AG04449 (cell line): ENCODE measurements around the gene DUSP6.
A peak's percentile ranks its signal among the peaks of the same experiment; 100 is the strongest.

ENCODE experiments used
- CTCF ChIA-PET: fragments of 350-600 bp; formaldehyde crosslinking; extraction: SDS; loops from one replicate; lab custom pipeline; 2021; ENCODE audit warnings: antibody characterized with exemption; lab: Yijun Ruan, JAX
- POLR2A ChIA-PET: fragments of 400-600, 350-600 bp; formaldehyde crosslinking; extraction: SDS; loops from one replicate; lab custom pipeline; 2020; ENCODE audit warnings: antibody characterized with exemption, inconsistent platforms; lab: Yijun Ruan, JAX
- DNase-seq: peaks from one replicate; pipeline ENCODE4 v3.0.0-alpha.2; 2010; ENCODE audit warnings: low read depth, low spot score
- H3K4me3 ChIP-seq: 2 replicates; pipeline ENCODE4 v1.5.1; 2011; ENCODE audit warnings: low read depth, mild to moderate bottlenecking, control low read depth, low read length
- TF ChIP-seq, protein P1 (sequence below): IDR thresholded peaks from one replicate; pipeline ENCODE4 v1.5.1; 2011; ENCODE audit warnings: mild to moderate bottlenecking, moderate library complexity, low read length, control low read depth, inconsistent platforms; ENCODE audit not compliant: insufficient read depth; ENCODE audit errors: missing control alignments

Gene DUSP6

DNA sequence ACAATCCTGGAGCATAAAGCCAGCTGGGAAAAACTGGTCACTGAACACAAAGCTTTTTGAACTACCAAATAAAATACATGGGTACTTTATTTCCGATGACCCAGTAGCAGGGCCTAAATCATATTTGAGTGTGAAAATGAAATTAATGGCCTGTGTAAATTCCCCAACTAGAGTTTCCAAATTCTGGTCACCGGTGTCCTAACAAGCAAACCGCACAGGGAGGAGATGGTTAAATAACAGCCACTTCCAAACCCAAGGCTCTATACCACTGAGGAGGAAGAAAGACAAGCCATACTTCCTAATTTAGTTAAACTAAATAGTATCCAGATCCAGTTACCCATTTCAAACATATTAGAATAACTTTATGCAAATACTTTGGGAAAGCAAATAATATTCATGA, 40.1 kb upstream of the DUSP6 start:
- no peak for DNase-seq
- no peak overlapping the region for H3K4me3 ChIP-seq
- ChIA-PET CTCF (no interaction called here), POLR2A (no interaction called here)
- TF ChIP-seq, protein P1, sequence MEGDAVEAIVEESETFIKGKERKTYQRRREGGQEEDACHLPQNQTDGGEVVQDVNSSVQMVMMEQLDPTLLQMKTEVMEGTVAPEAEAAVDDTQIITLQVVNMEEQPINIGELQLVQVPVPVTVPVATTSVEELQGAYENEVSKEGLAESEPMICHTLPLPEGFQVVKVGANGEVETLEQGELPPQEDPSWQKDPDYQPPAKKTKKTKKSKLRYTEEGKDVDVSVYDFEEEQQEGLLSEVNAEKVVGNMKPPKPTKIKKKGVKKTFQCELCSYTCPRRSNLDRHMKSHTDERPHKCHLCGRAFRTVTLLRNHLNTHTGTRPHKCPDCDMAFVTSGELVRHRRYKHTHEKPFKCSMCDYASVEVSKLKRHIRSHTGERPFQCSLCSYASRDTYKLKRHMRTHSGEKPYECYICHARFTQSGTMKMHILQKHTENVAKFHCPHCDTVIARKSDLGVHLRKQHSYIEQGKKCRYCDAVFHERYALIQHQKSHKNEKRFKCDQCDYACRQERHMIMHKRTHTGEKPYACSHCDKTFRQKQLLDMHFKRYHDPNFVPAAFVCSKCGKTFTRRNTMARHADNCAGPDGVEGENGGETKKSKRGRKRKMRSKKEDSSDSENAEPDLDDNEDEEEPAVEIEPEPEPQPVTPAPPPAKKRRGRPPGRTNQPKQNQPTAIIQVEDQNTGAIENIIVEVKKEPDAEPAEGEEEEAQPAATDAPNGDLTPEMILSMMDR: no peak

DNA sequence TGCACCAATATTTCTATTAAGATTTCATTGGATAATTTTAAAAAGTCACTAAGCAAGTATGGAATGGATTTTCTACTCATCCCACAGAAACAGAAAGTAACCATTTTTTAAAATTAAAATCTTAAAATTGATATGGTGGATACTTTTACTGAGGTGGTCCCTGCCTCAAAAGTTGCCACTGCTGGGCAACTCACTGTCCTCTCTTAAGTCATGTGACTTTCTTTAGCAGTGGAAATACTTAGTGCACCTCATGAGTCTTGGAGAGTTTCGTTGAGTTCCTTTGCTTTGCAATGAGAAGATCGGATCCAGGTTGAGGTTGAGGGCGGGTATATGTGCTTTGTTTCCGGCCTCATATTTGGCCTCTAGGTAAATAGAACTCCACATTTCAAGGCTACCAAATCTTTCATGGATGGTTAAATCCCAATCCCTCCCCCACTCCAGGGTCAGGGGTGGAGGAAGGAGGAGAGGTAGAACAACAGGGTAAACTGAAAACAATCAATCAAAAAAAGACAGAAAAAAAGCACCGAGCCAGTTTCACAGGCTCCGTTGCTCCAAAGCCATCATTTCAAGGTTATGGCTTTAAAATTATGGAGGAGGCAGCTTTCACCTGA, 39.5 kb upstream of the DUSP6 start:
- POLR2A ChIA-PET: no interaction called here

DNA sequence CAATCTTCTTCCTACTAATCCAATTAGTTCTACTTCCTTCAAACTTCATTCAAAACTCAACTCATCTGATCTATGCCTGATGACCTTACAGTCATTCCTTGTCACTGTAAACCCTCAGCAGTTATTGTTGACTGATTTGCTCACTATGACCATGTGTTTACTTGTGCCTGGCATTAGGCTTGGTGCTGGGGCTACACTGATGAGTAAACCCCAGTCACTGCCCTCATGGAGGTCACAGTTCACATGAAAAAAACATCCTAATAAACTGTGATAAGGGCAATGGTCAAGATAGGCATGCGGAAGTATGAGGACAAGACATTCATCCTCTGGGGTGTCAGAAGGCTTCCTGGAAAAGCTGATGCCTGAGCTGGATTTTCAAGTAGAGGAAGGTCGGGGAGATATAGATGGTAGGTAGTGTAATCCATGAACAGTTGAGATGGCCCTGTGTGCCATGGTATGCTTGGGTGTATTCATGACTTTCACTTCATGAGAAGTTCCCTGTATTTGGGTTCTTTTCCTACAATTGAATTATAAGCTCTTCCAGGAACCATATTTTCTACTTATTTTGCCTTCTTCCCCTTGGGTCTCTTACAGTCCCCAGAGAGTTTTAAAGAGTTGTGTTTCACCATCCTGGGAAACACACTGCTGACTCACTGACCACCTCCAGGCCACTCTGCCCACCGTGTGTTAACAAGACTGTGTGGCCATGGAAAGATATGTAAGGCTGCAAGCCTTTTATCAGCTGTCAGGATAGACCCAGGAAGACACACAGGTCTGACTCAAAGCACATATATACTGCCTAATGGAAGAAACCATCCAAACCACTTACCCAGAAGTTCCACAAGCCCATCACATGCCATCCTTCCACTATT, 38.7 kb upstream of the DUSP6 start:
- TF ChIP-seq, protein P1: no peak
- CTCF ChIA-PET: interaction anchor here (0.6 to 1.2 kb wide), 2 partner anchors 30 to 50 kb away, joined by 3 read pairs; no protein-coding TSS in a partner anchor

More for the DNA sequence above, 39.5 kb upstream of the DUSP6 start:
- TF ChIP-seq, protein P1: no peak
- CTCF ChIA-PET: interaction anchor here (1.2 kb wide), 1 partner anchor 49 kb away, joined by 3 read pairs; no protein-coding TSS in a partner anchor
- no peak overlapping the region for H3K4me3 ChIP-seq
- DNase-seq: no peak

DNA sequence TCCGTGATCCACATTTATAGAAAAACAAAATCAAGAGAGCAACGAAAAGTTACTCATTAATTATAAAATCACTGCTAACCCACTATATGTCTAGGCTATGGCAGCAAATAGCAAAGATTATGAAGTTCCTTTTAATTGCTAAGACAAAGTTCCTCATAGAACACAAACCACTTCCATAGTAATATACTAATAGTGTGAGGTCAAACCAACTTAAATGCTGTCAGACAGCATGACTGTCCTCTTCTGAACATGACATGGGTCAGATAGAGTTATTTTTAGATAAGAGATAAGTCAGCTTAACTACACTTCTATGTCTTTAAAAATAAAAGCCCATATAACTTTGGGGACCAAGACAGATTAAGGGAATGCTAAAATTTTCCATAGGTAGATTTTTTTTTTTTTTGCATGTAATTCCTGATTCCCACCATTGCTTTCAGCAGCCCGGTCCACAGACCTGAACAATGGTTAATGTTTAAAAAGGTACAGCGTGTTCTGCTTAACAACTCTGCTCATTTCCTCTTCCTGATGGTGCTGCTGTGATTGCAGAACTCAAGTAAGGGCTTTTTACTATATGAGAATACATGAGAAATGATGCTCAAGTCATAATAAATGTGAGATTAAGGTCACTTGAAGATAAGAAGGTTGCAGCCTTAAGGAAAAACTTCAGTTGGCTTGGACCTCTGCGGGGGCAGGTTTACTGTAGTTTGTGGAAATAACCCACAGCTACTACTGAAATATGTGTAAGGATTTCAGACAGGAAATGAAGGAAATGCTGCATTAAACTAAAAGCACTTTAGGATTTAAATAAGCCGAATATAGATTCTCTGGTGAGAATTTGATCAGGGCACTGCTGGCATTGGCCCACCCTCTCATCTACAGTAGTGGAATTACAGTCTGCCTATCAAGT, 37.7 kb upstream of the DUSP6 start:
- CTCF ChIA-PET: no interaction called here
- POLR2A ChIA-PET: no interaction called here
- DNase-seq: no peak
- TF ChIP-seq, protein P1: no peak
- H3K4me3 ChIP-seq: no peak overlapping the region

More for the DNA sequence above, 38.7 kb upstream of the DUSP6 start:
- no peak overlapping the region for H3K4me3 ChIP-seq
- peak; percentile 69 for DNase-seq
- POLR2A ChIA-PET: no interaction called here

DNA sequence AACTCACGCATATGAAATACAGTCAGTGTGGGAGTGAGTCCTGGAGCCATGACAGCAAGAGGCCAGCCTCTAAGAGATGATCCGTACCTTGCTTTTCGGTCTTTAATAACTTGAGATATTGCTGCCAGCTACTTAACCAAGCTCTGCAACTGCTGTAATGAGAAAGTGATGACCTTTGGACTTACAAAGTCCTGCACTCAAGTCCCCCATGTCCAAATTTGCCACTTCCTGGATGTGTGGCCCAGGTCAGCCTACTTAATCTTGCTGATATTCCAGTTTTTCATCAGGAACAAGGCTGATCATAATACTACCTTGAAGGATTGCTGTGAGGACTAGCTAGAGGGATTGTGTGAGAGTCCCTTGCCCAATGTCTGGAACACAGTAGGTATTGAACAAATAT, 33.8 kb upstream of the DUSP6 start:
- no peak overlapping the region for H3K4me3 ChIP-seq
- ChIA-PET CTCF (interaction anchor here (0.6 kb wide), 1 partner anchor 43 kb away, joined by 3 read pairs; no protein-coding TSS in a partner anchor), POLR2A (no interaction called here)
- TF ChIP-seq, protein P1: no peak
- DNase-seq: no peak
